ENCODE measurements around the gene CMSS1. TPM values are rescaled to one million over a fixed set of nuclear protein-coding genes. Genes with fewer than 3 reads are reported as not detected.

Gene CMSS1
- total RNA-seq, 1 donor from 2014 or later, result 28.4 TPM

DNA sequence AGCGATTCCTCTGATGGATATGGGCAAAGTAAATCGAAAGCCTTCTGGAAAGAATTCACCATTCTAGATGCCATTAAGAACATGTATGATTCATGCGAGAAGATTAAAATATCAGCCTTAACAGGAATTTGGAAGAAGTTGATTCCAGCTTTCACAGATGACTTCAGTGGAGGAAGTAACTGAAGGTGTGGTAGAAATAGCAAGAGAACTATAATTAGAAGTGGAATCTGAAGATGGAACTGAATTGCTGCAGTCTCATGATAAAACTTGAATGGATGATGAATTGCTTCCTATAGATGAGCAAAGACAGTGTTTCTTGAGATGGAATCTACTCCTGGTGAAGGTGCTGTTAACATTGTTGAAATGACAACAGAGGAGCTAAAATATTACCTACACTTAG lies 413.0 kb downstream of the CMSS1 start:
- no peak overlapping the region for H3K4me3 ChIP-seq (ENCODE audit: low read depth, low read length)
- no peak for DNase-seq (ENCODE audit: low read depth)
- no peak for TF ChIP-seq CTCF (conservative IDR thresholded peaks at IDR 0.05; ENCODE audit: low read depth, low read length)

Other genes with a start within 250 kb of the CMSS1 start
- 60.5 and 83.7 TPM in 2 replicates for gene COL8A1, start 179.3 kb upstream of the CMSS1 start, total RNA-seq

All from epithelial cell of proximal tubule (primary cell).